HuH-7.5 (cell line): ENCODE data around the gene CRY1.
"Not testable (repeated sequence)": the region's sequence is repeated elsewhere in the genome, so short reads cannot be mapped to it uniquely, and the experiment has no call there.

Experiments used
- DNase-seq: peaks from one replicate; pipeline ENCODE4 v3.0.0; 2011; ENCODE audit warnings: low spot score

The CRY1 gene

DNA sequence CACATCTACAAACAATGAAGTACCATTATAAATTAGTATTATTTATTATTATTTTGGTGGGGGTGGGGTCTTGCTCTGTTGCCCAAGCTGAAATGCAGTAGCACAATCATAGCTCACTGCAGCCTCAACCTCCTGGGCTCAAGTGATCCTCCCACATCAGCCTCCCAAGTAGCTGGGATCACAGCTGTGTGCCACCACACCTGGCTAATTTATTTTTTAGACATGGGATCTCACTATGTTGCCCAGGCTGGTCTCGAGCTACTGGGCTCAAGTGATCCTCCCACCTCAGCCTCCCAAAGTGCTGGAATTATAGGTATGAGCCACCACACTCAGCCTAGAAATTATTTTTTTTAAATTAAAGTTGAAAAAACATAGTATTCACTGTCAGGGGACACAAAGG is 15.0 kb upstream of the CRY1 start:
- not testable (repeated sequence) for DNase-seq

DNA sequence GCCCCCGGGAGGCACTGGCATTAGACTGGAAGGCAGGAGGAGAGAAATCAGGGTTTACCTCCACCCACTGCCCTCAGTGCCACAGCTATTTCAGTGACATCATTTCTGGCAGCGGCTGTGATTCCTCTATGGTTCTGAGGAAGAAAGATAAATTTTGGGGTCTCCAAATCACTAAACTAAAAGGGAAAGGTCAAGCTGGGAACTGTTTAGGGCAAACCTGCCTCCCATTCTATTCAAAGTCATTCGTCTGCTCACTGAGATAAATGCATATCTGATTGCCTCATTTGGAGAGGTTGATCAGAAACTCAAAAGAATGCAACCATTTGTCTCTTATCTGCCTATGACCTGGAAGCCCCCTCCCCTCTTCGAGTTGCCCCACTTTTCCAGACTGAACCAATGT is 14.0 kb upstream of the CRY1 start:
- DNase-seq, result no peak

DNA sequence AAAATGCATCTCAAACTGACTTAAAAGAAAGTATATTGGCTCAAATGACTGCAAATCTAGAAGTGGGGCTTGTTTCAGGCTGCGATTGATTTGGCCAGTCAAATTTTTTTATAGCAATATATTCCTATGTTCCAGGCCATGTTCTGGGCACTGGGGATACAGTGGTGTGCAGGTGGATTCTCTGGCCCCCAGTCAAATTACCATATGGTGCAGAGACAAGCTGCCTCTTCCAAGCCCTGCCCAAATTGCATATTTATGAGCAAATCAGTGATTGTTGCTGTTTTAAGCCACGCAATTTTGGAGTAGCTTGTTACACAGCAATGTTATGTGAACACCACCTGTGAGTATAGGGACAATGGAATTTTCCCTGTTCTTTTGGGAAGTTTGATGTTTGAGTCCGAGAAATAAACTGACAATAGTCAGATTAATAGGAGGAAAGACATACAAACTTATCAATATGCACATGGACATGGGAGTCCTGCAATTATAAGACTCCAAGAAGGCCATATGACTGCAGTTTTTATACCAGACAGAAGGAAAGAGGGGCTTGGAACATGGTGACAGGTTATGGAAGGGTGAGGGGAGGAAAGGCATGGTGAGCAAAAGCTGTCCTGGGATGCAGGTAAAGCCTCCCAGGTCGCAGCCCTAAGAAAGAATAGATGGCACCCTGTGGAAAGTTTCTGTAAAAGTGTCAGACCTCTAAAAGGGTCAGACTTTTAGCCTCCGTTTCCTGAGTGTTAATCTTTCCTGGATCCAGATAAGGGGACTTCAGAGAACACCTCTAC is 13.1 kb upstream of the CRY1 start:
- DNase-seq, result no peak

DNA sequence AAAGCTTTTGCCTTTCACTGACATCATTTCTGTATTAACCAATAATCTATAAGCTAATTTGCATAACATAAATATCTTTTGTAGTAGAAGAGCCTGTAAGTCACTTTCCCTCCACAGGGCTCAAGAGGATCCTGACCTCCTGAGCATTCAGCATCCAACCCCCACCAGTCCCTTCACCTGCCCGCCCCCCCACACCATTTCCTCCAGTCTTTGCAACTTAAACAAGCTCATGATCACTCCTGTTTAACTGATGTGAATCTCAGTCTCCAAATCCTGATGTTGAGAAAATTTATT is 12.0 kb upstream of the CRY1 start:
- no peak for DNase-seq

DNA sequence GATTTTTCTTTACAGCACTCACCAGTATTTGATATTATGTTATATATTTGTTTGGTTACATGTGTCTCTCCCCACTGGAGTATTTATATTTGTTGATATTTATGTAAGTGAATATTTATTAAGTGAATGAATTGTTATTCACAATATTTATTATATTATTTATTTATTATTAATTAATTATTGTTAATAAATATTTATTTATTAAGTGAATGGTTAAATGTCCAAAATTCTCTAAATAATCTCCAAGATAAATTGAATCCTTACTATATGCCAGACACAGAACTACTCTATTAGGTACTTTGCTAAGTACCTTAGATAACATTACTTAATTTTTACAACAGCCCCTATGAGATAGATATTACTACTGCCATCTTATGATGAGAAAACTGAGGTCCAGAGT is 10.2 kb upstream of the CRY1 start:
- DNase-seq, result no peak

DNA sequence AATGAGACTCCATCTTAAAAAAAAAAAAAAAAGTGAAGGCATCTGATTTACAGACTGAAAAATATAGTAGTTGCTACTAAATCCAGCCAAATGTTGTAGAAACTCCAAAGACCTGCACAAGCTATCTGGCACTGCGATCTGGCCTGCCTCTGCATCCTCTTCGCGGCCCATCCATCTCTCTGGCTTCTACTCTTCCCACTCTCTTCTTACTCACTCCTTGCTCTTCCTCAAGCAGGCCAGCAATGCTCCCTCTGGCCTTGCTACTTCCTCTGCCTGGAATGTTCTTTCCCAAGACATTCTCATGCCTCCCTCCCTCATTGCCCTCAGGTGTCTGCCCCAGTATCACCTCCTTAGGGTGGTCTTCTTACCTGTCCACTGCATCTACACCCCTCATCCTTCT is 9.7 kb upstream of the CRY1 start:
- DNase-seq, result no peak

DNA sequence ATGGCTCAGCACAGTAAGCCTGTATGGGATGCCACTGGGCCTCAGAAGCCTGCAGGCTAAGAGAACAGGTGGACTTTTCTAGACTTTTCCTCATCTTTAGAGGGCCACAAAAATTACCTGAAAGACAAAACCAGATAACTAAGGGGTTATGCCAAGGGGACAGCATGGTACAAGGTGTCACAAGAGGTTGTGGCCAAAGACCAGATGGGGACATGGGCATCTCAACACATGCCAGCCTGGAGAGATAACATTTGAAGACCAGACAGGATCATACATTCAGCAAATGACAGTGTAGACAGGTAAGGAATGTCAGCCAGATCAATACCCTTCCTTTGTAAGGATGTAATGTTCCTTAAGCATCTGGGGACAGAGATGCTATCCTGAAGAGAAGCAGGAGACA is 8.9 kb upstream of the CRY1 start:
- DNase-seq, result no peak

DNA sequence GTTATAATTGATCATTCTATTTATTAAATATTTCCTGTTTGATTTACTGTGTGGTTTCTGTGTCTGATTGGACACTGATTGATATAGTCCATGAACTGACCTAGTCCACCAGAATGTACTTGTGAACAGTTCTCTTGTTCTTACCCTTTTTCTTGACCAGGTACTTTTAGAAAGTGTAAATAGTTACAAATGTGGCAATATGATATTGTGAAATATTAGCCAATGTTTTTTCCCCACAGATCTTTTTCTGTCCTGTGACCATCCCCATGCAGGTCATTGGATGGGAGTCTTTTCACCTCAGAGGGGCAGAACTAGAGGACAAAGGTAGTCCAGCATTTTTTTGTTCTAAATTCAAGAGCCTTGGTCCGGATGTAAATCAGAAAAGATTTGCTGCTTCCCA is 8.3 kb upstream of the CRY1 start:
- DNase-seq, result peak; percentile 26

DNA sequence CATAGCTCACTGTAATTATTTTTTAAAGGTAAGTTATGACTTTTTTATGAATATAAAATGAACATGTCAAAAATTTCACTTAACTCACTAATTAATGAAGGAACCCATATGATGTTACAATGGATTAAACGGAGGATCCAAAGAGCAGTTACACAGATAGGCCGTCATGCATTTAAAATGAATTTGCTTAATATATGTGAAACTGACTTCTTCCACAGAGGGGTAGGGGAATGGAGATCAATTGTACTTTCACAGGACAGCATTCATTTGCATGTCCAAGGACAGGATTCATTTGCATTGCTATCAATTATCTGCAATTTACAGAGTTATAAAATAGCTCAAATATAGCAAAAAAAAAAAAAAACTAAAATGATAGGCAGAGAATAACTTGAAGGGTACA is 6.6 kb upstream of the CRY1 start:
- no peak for DNase-seq

DNA sequence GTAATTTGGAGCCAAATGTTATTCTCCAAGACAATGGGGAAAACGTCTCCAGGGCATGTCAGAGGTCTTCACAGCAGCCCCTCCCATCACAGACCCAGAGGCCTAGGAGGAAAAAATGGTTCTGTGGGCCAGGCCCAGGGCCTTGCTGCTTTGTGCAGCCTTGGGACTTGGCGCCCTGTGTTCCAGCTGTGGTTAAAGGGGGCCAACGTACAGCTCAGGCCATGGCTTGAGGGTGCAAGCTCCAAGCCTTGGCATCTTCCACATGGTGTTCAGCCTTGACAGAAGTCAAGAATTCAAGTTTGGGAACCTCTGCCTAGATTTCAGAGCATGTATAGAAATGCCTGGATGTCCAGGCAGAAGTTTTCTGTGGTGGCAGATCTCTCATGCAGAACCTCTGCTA is 3.2 kb upstream of the CRY1 start:
- no peak for DNase-seq

DNA sequence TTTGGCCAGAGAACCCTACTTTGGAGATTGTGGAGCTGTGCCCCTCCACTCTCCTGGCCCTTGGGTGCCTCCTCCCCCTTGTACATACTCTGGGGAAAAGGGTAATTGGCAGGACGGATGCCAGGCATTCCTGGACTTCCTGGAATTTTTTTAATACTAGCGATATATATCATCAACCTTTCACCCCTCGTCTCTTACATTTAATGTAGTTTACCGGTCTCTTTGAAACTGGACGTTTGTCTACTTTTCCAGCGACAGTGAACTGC is 767 bp upstream of the CRY1 start:
- no peak for DNase-seq

DNA sequence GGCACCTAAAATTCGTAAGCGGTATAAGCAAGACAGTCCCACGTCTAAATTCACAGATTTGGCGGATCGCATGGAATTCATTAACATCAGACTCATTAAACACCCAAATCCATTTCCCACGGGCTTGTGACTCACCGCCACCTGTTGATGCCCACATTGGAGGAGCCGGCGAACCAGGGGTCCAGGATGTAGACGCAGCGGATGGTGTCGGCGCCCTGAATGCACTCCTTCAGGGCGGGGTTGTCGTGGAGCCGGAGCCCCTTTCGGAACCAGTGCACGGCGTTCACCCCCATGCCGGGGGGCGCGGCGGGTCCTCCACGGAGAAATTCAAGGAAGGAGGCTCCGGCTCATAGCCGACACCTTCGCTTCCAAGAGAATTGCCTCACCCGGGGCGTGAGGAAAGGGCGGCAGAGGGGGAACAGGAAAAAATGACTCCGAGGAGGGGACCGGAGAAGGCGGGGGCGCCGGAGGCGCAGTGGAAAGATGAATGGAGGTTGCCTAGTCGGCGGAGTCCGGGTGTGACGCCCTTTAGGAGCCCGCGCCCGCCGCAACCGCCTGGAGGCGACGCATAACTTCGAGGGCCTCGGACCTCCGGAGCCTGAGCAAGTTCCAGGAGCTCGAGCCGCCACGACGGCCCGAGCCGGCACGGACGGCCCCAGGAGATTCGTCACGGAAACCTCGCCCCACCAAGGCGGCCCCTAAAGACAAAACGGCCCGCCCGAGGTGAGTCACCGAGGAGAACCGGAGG is 506 bp downstream of the CRY1 start:
- peak; percentile 4 for DNase-seq

DNA sequence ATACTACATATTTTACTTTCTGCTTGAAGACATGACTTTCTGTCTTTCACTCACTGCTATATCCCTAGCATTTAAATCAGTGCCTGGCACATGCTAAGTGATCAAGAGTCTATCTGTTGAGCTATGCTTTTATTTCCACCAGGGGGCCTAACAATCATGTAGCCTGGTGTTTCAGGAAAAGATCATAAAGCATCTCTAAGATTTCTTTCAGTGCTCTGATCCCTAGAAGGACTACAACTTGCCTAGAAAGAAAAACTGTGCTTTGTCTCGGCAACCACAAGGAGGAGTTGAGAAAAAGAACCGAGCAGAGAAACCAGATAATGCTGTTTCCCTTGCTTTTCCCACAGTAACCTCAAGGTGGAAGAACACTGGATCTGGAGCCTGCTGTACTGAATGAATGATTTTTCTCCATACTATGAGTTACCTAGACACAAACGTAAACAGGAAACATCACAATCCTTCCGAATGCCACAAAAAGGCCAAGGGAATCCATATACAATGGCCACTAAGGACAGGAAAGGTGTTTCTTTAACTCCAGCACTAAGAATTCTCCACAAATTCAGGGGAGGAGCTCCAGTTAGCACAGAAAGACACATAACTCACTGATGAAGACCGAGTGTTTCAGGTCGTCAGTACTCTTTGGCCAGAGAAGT is 1.2 kb downstream of the CRY1 start:
- peak; percentile 51 for DNase-seq

DNA sequence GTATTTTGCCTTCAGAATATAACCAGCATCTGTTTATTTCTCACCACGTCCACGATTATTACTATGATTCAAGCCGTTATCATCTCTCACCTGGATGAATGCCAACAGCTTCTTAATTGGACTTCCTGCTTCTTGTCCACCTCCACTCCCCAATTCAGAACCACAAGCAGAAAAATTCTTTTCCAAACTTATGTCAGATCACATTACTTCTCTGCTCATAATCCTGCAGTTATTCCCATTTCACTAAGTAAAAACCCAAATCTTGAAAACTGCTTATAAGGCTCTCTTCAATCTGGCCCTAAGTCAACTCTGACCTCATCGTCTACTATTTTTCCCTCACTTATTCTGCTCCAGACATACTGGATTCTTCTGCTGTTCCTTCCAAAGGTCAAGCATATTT is 2.0 kb downstream of the CRY1 start:
- no peak for DNase-seq

DNA sequence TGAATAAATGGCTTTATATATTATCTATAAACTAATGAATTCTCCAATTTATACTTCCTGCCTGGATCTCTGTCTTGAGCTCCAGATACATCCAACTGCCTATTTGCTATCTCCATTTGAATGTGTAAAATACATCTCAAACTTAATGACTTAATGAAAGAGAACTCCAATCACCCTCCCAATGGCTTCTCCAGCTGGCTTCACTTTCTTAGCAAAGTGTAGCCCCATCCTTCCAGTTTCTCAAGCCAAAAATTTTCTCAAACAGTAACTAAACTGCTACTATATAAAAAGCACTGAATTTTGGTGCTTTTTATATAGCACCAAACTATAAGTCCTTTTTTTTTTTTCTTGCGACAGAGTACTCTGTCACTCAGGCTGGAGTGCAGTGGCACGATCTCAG is 2.6 kb downstream of the CRY1 start:
- DNase-seq, result no peak

DNA sequence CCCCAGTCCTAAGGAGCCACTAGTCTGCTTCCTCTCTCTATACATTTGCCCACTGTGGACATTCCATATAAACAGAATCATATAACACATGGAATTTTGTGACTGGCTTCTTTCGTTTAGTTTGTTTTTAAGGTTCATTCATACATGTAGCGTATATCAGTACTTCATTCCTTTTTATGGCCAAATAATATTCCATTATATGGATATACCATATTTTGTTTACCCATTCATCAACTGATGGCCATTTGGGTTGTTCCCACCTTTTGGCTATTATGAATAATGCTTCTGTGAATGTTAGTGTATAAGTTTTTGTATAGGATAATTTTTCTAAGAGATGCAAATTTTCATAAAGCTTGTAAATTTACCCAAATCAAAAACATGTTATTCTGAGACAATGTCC is 4.4 kb downstream of the CRY1 start:
- no peak for DNase-seq

DNA sequence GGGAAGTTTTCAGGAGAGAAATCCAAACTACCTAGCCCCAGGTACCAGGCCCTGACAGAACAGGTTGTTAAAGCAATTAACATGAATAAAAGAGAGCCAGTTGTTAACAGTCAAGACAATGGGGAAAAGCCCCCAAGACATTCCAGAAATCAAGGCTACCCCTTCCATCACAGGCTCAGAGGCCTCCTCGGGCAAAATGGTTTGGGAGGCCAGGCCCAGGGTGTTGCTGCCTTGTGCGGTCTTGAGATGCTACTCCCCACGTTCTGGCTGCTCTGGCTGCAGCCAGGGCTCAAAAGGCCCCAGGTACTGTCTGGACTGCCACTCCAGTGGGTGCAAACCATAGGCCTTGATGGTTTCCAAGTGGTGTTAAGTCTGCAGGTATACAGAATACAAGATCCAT is 7.0 kb downstream of the CRY1 start:
- no peak for DNase-seq

DNA sequence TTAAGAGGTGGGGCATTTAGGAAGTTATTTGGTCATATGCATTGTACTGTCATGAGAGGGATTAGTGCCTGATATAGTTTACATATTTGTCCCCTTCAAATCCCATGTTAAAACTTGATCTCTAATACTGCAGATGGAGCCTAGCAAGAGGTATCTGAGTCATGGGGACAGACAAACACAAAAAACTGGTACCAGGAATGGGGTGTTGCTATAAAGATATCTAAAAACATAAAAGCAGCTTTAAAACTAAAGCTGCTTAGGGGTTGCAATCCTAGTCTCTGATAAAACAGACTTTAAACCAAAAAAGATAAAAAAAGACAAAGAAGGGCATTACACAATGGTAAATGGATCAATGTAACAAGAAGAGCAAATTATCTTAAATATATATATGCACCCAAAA is 11.6 kb downstream of the CRY1 start:
- no peak for DNase-seq

DNA sequence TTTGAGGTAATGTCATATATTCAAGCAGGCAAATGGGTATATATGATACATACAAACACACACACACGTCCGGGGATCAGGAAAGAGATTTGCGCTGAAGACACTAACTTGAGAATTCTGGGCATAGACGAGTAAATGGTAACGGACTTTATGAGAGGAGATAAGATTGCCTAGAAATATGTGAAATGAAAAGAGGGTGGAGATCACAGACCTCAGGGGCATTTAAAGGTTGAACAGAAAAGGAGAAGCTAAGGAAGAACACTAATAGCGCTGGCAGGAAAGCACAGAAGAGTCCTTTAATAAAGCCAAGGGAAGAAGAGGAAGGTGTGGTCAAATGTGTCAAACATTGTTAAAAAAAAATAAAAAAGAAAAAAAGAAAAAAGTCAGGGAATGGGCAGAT is 13.1 kb downstream of the CRY1 start:
- DNase-seq, result no peak

DNA sequence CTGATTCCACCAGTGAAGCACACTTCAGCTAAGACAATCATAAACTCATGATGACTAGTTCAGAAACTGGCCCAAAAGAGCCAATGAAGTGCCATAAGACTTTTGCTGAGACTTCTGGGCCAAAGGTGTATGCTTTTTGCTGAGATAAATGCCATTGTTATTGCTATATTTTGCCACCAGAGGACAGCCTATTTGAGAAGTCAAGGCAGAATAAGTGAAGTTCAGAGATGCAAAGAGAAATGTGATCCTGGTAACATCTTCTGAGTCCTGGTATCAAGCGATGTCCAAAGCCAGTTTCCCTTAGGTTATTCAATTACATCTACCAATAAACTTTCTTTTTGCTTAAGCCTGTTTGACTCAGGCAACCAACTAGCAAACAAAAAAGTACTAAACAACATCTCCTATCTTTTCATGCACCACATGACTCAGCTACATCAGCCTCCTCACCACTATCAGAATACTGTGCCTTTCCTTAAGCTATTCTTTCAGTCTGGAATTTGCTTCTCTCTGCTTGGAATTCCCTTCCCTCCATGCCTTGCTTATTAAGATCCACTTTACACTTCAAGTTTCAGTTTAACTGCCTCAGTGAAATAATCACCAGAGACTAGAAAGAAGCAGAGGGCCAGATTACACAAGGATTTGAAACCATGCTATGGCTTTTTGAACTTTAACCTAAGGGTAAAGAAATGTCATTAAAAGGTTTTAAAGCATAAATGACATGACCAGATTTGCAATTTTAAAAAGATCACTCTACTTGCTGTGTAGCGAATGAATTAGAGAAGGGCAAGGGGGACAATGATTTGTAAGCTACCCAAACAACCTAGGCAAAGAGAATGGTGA is 14.0 kb downstream of the CRY1 start:
- no peak for DNase-seq

DNA sequence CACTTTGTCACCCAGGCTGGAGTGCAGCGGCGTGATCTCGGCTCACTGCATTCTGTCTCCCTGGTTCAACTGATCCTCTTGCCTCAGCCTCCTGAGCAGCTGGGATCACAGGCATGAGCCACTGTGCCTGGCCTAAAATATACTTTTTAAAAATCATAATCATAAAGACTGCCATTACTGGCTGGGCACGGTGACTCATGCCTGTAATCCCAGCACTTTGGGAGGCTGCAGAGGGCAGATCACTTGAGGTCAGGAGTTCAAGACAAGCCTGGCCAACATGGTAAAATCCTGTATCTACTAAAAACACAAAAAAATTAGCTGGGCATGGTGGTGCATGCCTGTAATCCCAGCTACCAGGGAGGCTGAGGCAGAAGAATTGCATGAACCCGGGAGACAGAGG is 20.1 kb downstream of the CRY1 start:
- DNase-seq, result not testable (repeated sequence)

DNA sequence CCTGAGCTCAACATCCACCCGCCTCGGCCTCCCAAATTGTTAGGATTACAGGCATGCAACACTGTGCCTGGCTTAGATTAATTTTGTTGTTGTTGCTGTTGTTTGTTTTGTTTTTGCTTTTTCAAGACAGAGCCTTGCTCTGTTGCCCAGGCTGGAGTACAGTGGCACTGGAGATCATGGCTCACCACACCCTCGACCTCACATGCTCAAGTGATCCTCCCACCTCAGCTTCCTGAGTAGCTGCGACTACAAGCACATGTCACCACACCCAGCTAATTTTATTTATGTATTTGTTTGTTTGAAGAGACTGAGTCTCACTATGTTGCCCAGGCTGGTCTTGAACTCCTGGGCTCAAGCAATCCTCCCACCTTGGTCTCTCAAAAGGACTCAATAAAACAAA is 26.7 kb downstream of the CRY1 start:
- no peak for DNase-seq

DNA sequence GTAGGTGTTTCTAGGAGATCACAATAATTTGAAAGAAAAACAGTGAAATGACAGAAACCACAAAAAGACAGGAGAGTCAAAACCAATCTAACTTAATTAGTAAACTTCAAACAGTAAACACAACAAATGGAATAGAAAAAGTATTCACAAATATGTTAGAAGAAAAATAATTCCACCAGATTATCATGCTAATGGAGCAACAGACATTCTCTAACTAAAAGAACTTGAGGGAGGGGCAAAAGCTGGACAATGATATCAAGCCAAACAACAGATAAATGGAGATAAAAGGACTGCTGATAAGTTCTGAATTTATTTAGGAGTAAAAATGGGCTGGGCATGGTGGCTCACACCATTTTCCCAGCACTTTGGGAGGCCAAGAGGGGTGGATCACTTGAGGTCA is 28.7 kb downstream of the CRY1 start:
- no peak for DNase-seq
